PC-9 (cell line): ENCODE data around the gene UBA1. TPM values are rescaled to one million over a fixed set of nuclear protein-coding genes. Genes with fewer than 3 reads are reported as not detected.

Experiments
- BruUV-seq: library from RNA; stranded (reverse); fragments of 400-500 nt; replicated peaks from 2 replicates; lab custom pipeline; 2021; lab: Mats Ljungman, UMichigan
- CTCF ChIA-PET: fragments of 300-600 bp; sonication (Branson Sonifier 250); formaldehyde crosslinking; loops from one replicate; lab custom pipeline; 2022; ENCODE audit warnings: antibody characterized with exemption; lab: Charles Lee
- POLR2A ChIA-PET: fragments of 300-600 bp; sonication (Branson Sonifier 250); formaldehyde crosslinking; loops from one replicate; lab custom pipeline; 2022; ENCODE audit warnings: antibody characterized with exemption; ENCODE audit not compliant: unreplicated experiment; lab: Charles Lee
- DNase-seq, 2 experiments: peaks; one replicate each; pipeline versions ENCODE4 v3.0.0 to v3.0.0-alpha.2; 2015 to 2022; ENCODE audit warnings: mixed read lengths in 1 of 2
- H2AFZ ChIP-seq: fragments of 200-600 bp; sonication (generic); 2 replicates; pipeline ENCODE4 v1.8.1; 2017; ENCODE audit warnings: antibody characterized with exemption
- H3F3A ChIP-seq: fragments of 200-600 bp; sonication (generic); 2 replicates; pipeline ENCODE4 v1.8.1; 2017; ENCODE audit warnings: antibody characterized with exemption, mild to moderate bottlenecking, low read depth; ENCODE audit not compliant: insufficient read depth
- H3K27ac ChIP-seq: fragments of 200-600 bp; sonication (generic); 2 replicates; pipeline ENCODE4 v1.6.1; 2016; ENCODE audit warnings: mixed run types
- H3K27me3 ChIP-seq: fragments of 200-600 bp; sonication (generic); 2 replicates; pipeline ENCODE4 v1.6.1; 2016; ENCODE audit warnings: low read depth, mixed run types; ENCODE audit not compliant: insufficient read depth
- H3K36me3 ChIP-seq: fragments of 200-600 bp; sonication (generic); 2 replicates; pipeline ENCODE4 v1.6.1; 2016; ENCODE audit warnings: low read depth, mixed run types
- H3K4me1 ChIP-seq: fragments of 200-600 bp; sonication (generic); replicated peaks from 2 replicates; pipeline ENCODE4 v1.6.1; 2016; ENCODE audit warnings: mixed run types; ENCODE audit not compliant: insufficient read depth
- H3K4me2 ChIP-seq: fragments of 200-600 bp; sonication (generic); 2 replicates; pipeline ENCODE4 v1.6.1; 2017; ENCODE audit warnings: mixed run types
- H3K4me3 ChIP-seq: fragments of 200-600 bp; sonication (generic); 2 replicates; pipeline ENCODE4 v1.6.1; 2016; ENCODE audit warnings: mixed run types
- H3K79me2 ChIP-seq: fragments of 200-600 bp; sonication (generic); 2 replicates; pipeline ENCODE4 v1.6.1; 2017; ENCODE audit warnings: low read depth, mixed run types
- H3K9me2 ChIP-seq: fragments of 200-600 bp; sonication (generic); 2 replicates; pipeline ENCODE4 v1.8.1; 2017; ENCODE audit warnings: mild to moderate bottlenecking; ENCODE audit not compliant: insufficient read depth
- H3K9me3 ChIP-seq: fragments of 200-600 bp; sonication (generic); 2 replicates; pipeline ENCODE4 v1.8.1; 2016; ENCODE audit warnings: low read depth; ENCODE audit not compliant: insufficient read depth
- H4K20me1 ChIP-seq: fragments of 200-600 bp; sonication (generic); 2 replicates; pipeline ENCODE4 v1.8.1; 2017; ENCODE audit not compliant: insufficient read depth
- EZH2 ChIP-seq: fragments of 200-600 bp; sonication (generic); IDR thresholded peaks from 2 replicates; pipeline ENCODE4 v1.8.0; 2017; ENCODE audit warnings: antibody characterized with exemption, low read depth
- intact Hi-C: fragments of 100-400 bp; cut with micrococcal nuclease; formaldehyde crosslinking; loops from one replicate; pipeline ENCODE4 v1.10.0; 2022; ENCODE audit not compliant: unreplicated experiment
- total RNA-seq: library from RNA; stranded (reverse); gene quantifications from 2 replicates; pipeline ENCODE4 v1.2.3, GENCODE V29; 2021
- TF ChIP-seq, protein P1 (sequence below): fragments of 200-600 bp; sonication (generic); conservative IDR thresholded peaks from 2 replicates; pipeline ENCODE4 v1.6.1; 2017; ENCODE audit warnings: mixed run types, antibody characterized with exemption, mild to moderate bottlenecking, moderate library complexity

UBA1 gene
- total RNA-seq, 1 experiment from 2014 or later = 126 TPM

DNA sequence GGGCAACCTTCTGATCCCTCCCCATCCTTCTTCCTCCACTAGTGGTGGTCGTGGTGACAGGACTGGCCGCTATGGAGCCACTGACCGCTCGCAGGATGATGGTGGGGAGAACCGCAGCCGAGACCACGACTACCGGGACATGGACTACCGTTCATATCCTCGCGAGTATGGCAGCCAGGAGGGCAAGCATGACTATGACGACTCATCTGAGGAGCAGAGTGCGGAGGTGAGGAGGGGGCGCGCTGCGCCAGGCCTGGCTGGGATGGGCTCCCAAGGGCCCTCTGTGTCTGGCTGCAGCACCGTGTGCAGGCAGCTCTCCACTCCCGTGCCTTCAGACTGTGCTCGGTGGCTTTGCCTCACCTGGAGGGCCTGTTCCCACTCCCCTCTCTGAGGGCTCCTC is 24.4 kb upstream of the UBA1 start:
- H3F3A ChIP-seq = no peaks in the 10 kb centered on the region
- H3K4me3 ChIP-seq = no peak overlapping the region
- ChIA-PET CTCF (no interaction called here), POLR2A (no interaction called here)
- BruUV-seq = no TSS peak
- TF ChIP-seq EZH2 = no peak
- TF ChIP-seq, protein P1, sequence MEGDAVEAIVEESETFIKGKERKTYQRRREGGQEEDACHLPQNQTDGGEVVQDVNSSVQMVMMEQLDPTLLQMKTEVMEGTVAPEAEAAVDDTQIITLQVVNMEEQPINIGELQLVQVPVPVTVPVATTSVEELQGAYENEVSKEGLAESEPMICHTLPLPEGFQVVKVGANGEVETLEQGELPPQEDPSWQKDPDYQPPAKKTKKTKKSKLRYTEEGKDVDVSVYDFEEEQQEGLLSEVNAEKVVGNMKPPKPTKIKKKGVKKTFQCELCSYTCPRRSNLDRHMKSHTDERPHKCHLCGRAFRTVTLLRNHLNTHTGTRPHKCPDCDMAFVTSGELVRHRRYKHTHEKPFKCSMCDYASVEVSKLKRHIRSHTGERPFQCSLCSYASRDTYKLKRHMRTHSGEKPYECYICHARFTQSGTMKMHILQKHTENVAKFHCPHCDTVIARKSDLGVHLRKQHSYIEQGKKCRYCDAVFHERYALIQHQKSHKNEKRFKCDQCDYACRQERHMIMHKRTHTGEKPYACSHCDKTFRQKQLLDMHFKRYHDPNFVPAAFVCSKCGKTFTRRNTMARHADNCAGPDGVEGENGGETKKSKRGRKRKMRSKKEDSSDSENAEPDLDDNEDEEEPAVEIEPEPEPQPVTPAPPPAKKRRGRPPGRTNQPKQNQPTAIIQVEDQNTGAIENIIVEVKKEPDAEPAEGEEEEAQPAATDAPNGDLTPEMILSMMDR = no peak
- H3K9me3 ChIP-seq = no peaks in the 10 kb centered on the region
- no peak overlapping the region for H3K27ac ChIP-seq
- H2AFZ ChIP-seq = no peak overlapping the region
- no peaks in the 10 kb centered on the region for H4K20me1 ChIP-seq
- H3K4me2 ChIP-seq = no peak overlapping the region
- H3K9me2 ChIP-seq = no peaks in the 10 kb centered on the region
- no peaks in the 10 kb centered on the region for H3K4me1 ChIP-seq
- no peaks in the 10 kb centered on the region for H3K79me2 ChIP-seq
- no peak for DNase-seq
- H3K36me3 ChIP-seq = no peaks in the 10 kb centered on the region
- intact Hi-C loops = no loop called here
- no peaks in the 10 kb centered on the region for H3K27me3 ChIP-seq

DNA sequence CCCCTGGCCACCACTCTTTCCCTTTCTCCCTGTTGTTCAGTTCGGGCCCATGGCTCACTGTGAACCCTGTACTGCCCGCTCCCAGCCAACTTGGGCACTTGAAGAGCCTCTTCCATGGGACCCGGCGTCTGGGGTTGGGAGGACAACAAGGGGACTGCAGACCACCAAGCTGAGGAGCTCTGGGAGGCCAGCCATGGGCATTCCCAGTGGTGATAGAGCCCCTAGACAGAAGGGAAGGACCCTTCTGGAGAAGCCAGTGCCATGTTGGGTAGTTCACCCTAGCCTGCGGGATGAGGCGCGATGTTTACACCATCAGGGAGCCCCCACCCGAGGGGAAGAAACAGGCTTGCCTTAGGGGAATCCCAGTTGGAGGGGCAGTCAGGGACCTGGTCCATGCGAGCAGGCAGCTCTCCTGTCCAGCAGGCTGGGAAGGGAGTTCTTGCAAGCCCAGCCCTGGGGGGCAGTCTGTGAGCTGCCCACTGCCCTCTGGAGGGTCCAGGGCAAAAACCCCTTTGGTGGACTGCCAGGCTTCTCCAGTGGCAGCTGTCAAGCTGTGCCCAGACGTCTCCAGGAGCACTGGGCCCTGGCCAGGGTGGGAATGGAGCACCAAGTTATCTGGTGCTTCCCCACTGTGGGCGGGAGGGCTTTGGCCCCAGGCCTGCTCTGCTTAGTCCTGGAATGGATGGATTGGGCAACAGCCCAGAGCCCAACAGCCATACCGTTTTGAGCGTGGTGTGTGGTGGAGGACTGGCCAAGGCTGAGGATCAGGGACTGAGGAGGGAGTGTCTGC is 23.7 kb upstream of the UBA1 start:
- no TSS peak for BruUV-seq
- CTCF ChIA-PET = no interaction called here

DNA sequence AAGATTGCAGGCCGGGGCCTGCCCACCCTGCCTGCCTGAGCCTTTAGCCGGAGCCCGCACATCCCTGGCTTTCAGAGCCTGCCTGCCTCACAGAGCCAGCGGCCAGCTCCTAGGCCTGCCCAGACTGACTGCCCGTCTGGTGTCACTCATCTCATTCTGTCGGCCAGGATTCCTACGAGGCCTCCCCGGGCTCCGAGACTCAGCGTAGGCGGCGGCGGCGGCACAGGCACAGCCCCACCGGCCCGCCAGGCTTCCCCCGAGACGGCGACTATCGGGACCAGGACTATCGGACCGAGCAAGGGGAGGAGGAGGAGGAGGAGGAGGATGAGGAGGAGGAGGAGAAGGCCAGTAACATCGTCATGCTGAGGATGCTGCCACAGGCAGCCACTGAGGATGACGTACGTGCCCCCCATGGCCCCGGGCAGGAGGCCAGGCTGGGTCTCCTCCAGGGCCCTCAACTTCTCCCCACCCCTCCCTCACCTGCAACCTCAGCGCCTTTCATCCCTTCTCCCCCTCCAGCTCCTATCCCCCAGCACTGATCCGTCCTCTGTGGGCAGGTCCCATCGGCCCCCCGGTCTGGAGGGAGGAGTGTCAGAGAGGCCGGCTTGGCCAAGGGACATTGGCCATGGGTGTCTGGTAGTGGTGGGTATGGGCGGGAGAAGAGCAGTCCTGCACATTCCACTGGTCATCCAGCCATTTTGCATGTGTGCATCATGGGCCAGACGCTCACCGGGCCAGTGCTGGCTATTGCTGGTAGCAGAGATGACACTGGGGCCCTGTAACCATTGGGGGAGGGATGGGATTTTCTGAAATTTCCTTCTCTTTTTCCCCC is 22.6 kb upstream of the UBA1 start:
- ChIA-PET POLR2A (no interaction called here), CTCF (interaction anchor here (0.6 kb wide), 1 partner anchor 763 kb away, joined by 11 read pairs; no protein-coding TSS in a partner anchor)
- H4K20me1 ChIP-seq = no peaks in the 10 kb centered on the region
- no peaks in the 10 kb centered on the region for H3K79me2 ChIP-seq
- H3K4me3 ChIP-seq = no peak overlapping the region
- no peak overlapping the region for H2AFZ ChIP-seq
- intact Hi-C loops = no loop called here
- no peaks in the 10 kb centered on the region for H3K4me1 ChIP-seq
- TF ChIP-seq, protein P1 = no peak
- TF ChIP-seq EZH2 = no peak
- H3K27me3 ChIP-seq = no peaks in the 10 kb centered on the region
- H3K9me2 ChIP-seq = no peaks in the 10 kb centered on the region
- no peaks in the 10 kb centered on the region for H3F3A ChIP-seq
- H3K9me3 ChIP-seq = no peaks in the 10 kb centered on the region
- no peak overlapping the region for H3K27ac ChIP-seq
- H3K36me3 ChIP-seq = no peaks in the 10 kb centered on the region
- BruUV-seq = no TSS peak
- H3K4me2 ChIP-seq = no peak overlapping the region
- DNase-seq = no peak

More for the DNA sequence above, 23.7 kb upstream of the UBA1 start:
- Histone ChIP-seq H3K36me3 (no peaks in the 10 kb centered on the region), H3F3A (no peaks in the 10 kb centered on the region), H3K9me2 (no peaks in the 10 kb centered on the region), H3K4me2 (no peak overlapping the region), H3K27me3 (no peaks in the 10 kb centered on the region), H3K27ac (no peak overlapping the region), H4K20me1 (no peaks in the 10 kb centered on the region), H3K79me2 (no peaks in the 10 kb centered on the region), H3K9me3 (no peaks in the 10 kb centered on the region), H3K4me1 (no peaks in the 10 kb centered on the region), H2AFZ (no peak overlapping the region), H3K4me3 (no peak overlapping the region)
- TF ChIP-seq, protein P1 = no peak
- TF ChIP-seq EZH2 = no peak
- POLR2A ChIA-PET = no interaction called here
- intact Hi-C loops = no loop called here
- no peak for DNase-seq
